RPMI7951 (cell line): ENCODE results near the gene POLR2I. TPM values are rescaled to one million over a fixed set of nuclear protein-coding genes. Genes with fewer than 3 reads are reported as not detected.
A peak's percentile ranks its signal among the peaks of the same experiment; 100 is the strongest.
"Not testable (repeated sequence)": the region's sequence is repeated elsewhere in the genome, so short reads cannot be mapped to it uniquely, and the experiment has no call there.

Source experiments
- DNase-seq: peaks from one replicate; pipeline ENCODE4 v3.0.0-alpha.2; 2012; ENCODE audit warnings: low read depth
- total RNA-seq: library from RNA; depleted of rRNA; stranded (reverse); fragments of >200 nt; shearing (Covaris generic); gene quantifications from 2 replicates; pipeline ENCODE4 v1.2.3, GENCODE V29; 2014

Gene POLR2I
- total RNA-seq, 1 experiment from 2014 or later: 167 TPM

GRCh38 chr19:36134867-36135266, 20.2 kb upstream of the POLR2I start:
- DNase-seq: not testable (repeated sequence)

- DNase-seq: not testable (repeated sequence)
Observed at GRCh38 chr19:36131221-36131620, 16.5 kb upstream of the POLR2I start.

- DNase-seq: peak; percentile 16
Observed at GRCh38 chr19:36128392-36128736, 13.7 kb upstream of the POLR2I start.

- no peak for DNase-seq
Observed at GRCh38 chr19:36125557-36125956, 10.9 kb upstream of the POLR2I start.

GRCh38 chr19:36121486-36122124, 6.9 kb upstream of the POLR2I start:
- no peak for DNase-seq

GRCh38 chr19:36120984-36121358, 6.3 kb upstream of the POLR2I start:
- no peak for DNase-seq

- no peak for DNase-seq
Observed at GRCh38 chr19:36120092-36120983, 5.7 kb upstream of the POLR2I start.

GRCh38 chr19:36116344-36116637, 1.6 kb upstream of the POLR2I start:
- DNase-seq: no peak

- DNase-seq: no peak
Observed at GRCh38 chr19:36115453-36116343, 1.0 kb upstream of the POLR2I start, which contains the start of gene TBCB. TSS of gene TBCB (plus strand) at chr19:36115468. CDS start at chr19:36115561, 93 bp downstream.

GRCh38 chr19:36113894-36114720, 568 bp downstream of the POLR2I start:
- DNase-seq: peak; percentile 44

- no peak for DNase-seq
Observed at GRCh38 chr19:36113425-36113824, 1.2 kb downstream of the POLR2I start.

GRCh38 chr19:36112678-36113077, 2.0 kb downstream of the POLR2I start:
- no peak for DNase-seq

GRCh38 chr19:36111200-36111539, 3.5 kb downstream of the POLR2I start:
- DNase-seq: no peak

- DNase-seq: no peak
Observed at GRCh38 chr19:36110487-36111199, 4.0 kb downstream of the POLR2I start, which contains the start of gene OVOL3. TSS of gene OVOL3 (plus strand) at chr19:36111143. CDS start at chr19:36111203, 60 bp downstream.

- DNase-seq: no peak
Observed at GRCh38 chr19:36108684-36109083, 6.0 kb downstream of the POLR2I start.

- DNase-seq: no peak
Observed at GRCh38 chr19:36106991-36107390, 7.7 kb downstream of the POLR2I start.

- DNase-seq: no peak
Observed at GRCh38 chr19:36106441-36106840, 8.2 kb downstream of the POLR2I start.

GRCh38 chr19:36103842-36104552, 10.7 kb downstream of the POLR2I start:
- no peak for DNase-seq

GRCh38 chr19:36103040-36103626, 11.5 kb downstream of the POLR2I start:
- no peak for DNase-seq
